Ovary (tissue), 9 donors: ENCODE data around the gene NTRK3. TPM values are rescaled to one million over a fixed set of nuclear protein-coding genes. Genes with fewer than 3 reads are reported as not detected.

Experiments
- DNase-seq, 5 donors: peaks; one replicate each; pipeline ENCODE4 v3.0.0-alpha.2; 2019 to 2020
- H3K27ac ChIP-seq, 2 donors: fragments of 200-600 bp; one replicate each; pipeline versions ENCODE4 v1.5.1 to v1.8.0; 2019 to 2022
- H3K27me3 ChIP-seq: fragments of 200-600 bp; one replicate; pipeline ENCODE4 v1.8.0; 2022
- H3K36me3 ChIP-seq: fragments of 200-600 bp; sonication (generic); one replicate; pipeline ENCODE4 v1.5.1; 2019
- H3K4me1 ChIP-seq: one replicate; pipeline ENCODE4 v1.8.1; 2013; ENCODE audit warnings: mild to moderate bottlenecking, moderate library complexity; ENCODE audit not compliant: insufficient read depth
- H3K4me3 ChIP-seq: fragments of 200-600 bp; sonication (generic); one replicate; pipeline ENCODE4 v1.5.1; 2017
- H3K9me3 ChIP-seq, 2 donors: fragments of 200-600 bp in 1 of 2; sonication (generic) in 1 of 2; one replicate each; pipeline versions ENCODE4 v1.5.1 to v1.8.1; 2013 to 2019; ENCODE audit warnings: mild to moderate bottlenecking in 1 of 2, moderate library complexity in 1 of 2
- EP300 ChIP-seq: sonication (generic); formaldehyde crosslinking; IDR thresholded peaks from one replicate; pipeline ENCODE4 v1.6.1; 2017; ENCODE audit warnings: antibody characterized with exemption
- POLR2A ChIP-seq: fragments of 450-650 bp; IDR thresholded peaks from one replicate; pipeline ENCODE4 v1.6.1; 2017; ENCODE audit warnings: antibody characterized with exemption, mild to moderate bottlenecking, moderate library complexity
- WGBS, 3 donors: extraction: QIAGEN DNeasy Blood & Tissue Kit in 1 of 3; methylation state at CpG; one replicate each; pipeline versions ENCODE4 v1.1.5 to v1.1.7; 2013 to 2017; 5-methylcytosine and 5-hydroxymethylcytosine counted together
- intact Hi-C, 4 donors: fragments of 100-400 bp; cut with DNase I; formaldehyde crosslinking; loops; one replicate each; pipeline versions ENCODE4 v1.11.0 to v1.15.1; 2022 to 2023
- polyA plus RNA-seq, 2 donors: library from polyadenylated mRNA; stranded (reverse); fragments of 200-250 nt in 1 of 2; fragments of 350-450 nt in 1 of 2; fragmentation: Illumina TruSeq in 1 of 2; extraction: RNeasy Lipid Tissue Mini Kit (QIAGEN cat#74804) in 1 of 2; gene quantifications; one replicate each; pipeline ENCODE4 v1.2.3, GENCODE V29; 2013 to 2014
- total RNA-seq, 7 donors: library from RNA; depleted of rRNA in 2 of 7; stranded (reverse); fragments of >200 nt in 2 of 7; fragmentation: NEBNext Ultra II Directional in 3 of 7; extraction: Animal tissue kit (Norgen Biotek cat#: 25700) in 3 of 7; gene quantifications; one replicate each; pipeline versions ENCODE4 v1.1.0 to v1.2.4, GENCODE V29; 2016 to 2023
- TF ChIP-seq, protein P1 (sequence below), 3 donors: fragments of 450-650 bp in 2 of 3; fragments of 200-600 bp in 1 of 3; IDR thresholded peaks; one replicate each; pipeline versions ENCODE4 v1.5.1 to v1.8.0; 2016 to 2022; ENCODE audit warnings: antibody characterized with exemption in 3 of 3, mild to moderate bottlenecking in 1 of 3
- donor health status: DM: no; HTN: no; CAD: no; lungs with moderate emphysema.
- donor health status: DM: no; HTN: no; CAD: no.
- donor health status: Bipolar disorder and iron deficiency.
- donor health status: DM: yes; HTN: yes; CAD: no.
- donor health status: DM: no; HTN: no; CAD: no.
- donor health status: DM: yes; HTN: yes; CAD: no.

NTRK3 gene
- total and polyA plus RNA-seq, 9 donors, result 0.77 to 14.6 (median 2.7) TPM

DNA sequence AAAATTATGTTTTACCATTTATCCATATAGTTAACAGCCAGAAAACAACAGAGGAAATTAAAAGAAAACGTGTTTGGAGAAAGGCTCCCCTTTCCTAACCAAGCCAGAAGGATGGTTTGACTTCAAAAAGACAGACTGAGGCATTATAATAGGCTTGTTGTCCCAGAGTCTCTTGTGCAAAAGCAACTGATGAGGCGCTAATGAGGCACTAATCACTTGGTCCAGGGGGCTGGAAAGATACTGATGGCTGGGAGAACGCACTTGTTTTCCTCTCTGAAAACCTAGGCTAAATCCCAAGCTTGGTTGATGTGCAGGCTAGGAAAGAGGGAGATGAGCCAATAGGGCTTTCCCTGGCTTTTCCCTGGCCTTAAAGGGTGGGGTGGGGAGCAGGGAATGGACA lies 389.6 kb downstream of the NTRK3 start:
- no peak overlapping the region for H3K4me3 ChIP-seq
- no peak overlapping the region for H3K27ac ChIP-seq
- TF ChIP-seq, protein P1, sequence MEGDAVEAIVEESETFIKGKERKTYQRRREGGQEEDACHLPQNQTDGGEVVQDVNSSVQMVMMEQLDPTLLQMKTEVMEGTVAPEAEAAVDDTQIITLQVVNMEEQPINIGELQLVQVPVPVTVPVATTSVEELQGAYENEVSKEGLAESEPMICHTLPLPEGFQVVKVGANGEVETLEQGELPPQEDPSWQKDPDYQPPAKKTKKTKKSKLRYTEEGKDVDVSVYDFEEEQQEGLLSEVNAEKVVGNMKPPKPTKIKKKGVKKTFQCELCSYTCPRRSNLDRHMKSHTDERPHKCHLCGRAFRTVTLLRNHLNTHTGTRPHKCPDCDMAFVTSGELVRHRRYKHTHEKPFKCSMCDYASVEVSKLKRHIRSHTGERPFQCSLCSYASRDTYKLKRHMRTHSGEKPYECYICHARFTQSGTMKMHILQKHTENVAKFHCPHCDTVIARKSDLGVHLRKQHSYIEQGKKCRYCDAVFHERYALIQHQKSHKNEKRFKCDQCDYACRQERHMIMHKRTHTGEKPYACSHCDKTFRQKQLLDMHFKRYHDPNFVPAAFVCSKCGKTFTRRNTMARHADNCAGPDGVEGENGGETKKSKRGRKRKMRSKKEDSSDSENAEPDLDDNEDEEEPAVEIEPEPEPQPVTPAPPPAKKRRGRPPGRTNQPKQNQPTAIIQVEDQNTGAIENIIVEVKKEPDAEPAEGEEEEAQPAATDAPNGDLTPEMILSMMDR (IDR thresholded peaks at IDR 0.05), result no peak
- TF ChIP-seq EP300 (no peak), POLR2A (no peak)
- H3K36me3 ChIP-seq, result no peaks in the 10 kb centered on the region
- H3K9me3 ChIP-seq, result no peaks in the 10 kb centered on the region
- no peaks in the 10 kb centered on the region for H3K27me3 ChIP-seq
- intact Hi-C loops, result no loop called here
- WGBS, 3 donors, result 3 to 14% (median 7%) methylated on average over 3 of the region's 3 CpGs
- no peaks in the 10 kb centered on the region for H3K4me1 ChIP-seq
- DNase-seq, result no peak

DNA sequence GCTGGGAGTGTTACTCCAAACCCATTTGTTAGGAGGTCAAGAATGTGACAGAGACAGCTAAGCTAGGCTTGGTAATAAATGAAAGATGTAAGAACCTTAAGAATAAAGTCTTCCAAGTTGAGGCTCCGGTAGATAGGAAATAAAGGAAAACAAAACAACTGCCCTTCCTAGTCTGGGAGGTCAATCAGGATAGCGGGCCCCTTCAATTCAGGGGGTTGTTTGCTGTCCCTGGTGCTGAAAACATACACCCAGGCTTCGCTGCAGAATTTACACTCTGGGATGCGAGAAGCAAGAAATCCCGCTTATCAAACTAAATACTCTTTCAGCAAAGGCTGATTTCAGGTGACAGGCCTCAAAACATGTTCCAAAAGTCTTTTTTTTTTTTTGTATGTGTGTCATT lies 393.4 kb downstream of the NTRK3 start:
- H3K9me3 ChIP-seq, result no peaks in the 10 kb centered on the region
- TF ChIP-seq POLR2A (no peak), EP300 (no peak)
- TF ChIP-seq, protein P1 (IDR thresholded peaks at IDR 0.05), result no peak
- H3K27ac ChIP-seq, result no peak overlapping the region
- H3K27me3 ChIP-seq, result no peaks in the 10 kb centered on the region
- H3K36me3 ChIP-seq, result no peaks in the 10 kb centered on the region
- intact Hi-C loops, result no loop called here
- no peaks in the 10 kb centered on the region for H3K4me1 ChIP-seq
- DNase-seq, result no peak
- no peak overlapping the region for H3K4me3 ChIP-seq
- whole genome bisulfite sequencing, 3 donors, result 26 to 33% (median 27%) methylated on average over 5 of the region's 5 CpGs

DNA sequence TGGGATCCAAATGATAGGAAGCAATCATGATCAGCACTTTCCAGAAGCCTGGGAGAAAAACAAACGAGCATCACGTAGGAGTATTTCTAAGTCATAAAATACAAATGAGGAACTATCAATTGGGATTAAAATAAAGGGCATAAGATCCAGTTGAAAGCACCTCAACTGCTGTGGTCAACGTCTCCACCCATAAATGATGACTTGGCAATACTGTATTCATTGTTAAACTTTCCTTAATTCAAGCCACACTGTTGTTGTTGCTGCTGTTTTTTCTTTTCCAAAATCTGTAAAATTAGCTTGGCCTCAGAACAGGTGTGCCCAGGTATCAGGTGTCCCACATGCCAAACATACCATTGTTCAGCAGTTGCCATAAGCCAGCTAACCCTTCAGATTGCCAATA lies 395.8 kb downstream of the NTRK3 start:
- intact Hi-C loops, result no loop called here
- WGBS, 3 donors, result 57 to 61% (median 59%) methylated on average over 3 of the region's 3 CpGs
- TF ChIP-seq POLR2A (no peak), EP300 (no peak)
- TF ChIP-seq, protein P1 (IDR thresholded peaks at IDR 0.05), result no peak

DNA sequence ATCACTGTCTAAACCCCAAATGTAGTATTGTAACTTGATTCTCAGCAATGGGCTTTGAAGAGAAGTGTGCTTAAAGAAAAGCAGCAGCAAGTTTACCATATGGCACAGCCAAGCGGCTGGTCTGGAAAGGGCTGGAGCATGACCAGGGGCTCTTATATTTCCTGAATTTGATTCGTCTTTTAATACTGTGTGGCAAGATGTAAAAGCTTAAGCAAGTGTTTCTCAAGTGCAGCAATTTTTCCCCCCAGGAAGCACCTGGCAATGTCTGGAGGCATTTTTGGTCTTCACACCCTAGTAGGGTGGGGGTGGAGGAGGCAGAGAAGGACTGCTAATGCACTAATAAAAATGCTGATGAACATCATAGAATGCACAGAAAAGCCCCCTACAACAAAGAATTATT lies 397.9 kb downstream of the NTRK3 start:
- H3K4me1 ChIP-seq, result no peaks in the 10 kb centered on the region
- no peak for DNase-seq
- TF ChIP-seq EP300, result no peak
- TF ChIP-seq, protein P1 (IDR thresholded peaks at IDR 0.05), result no peak
- no peak for TF ChIP-seq POLR2A

More for the DNA sequence above, 395.8 kb downstream of the NTRK3 start:
- no peaks in the 10 kb centered on the region for H3K4me1 ChIP-seq
- H3K27me3 ChIP-seq, result no peaks in the 10 kb centered on the region
- H3K36me3 ChIP-seq, result no peaks in the 10 kb centered on the region
- DNase-seq, result no peak
- no peaks in the 10 kb centered on the region for H3K9me3 ChIP-seq
- H3K4me3 ChIP-seq, result no peak overlapping the region
- H3K27ac ChIP-seq, result no peak overlapping the region

More for the DNA sequence above, 397.9 kb downstream of the NTRK3 start:
- H3K27ac ChIP-seq, result no peak overlapping the region
- no peaks in the 10 kb centered on the region for H3K36me3 ChIP-seq
- intact Hi-C loops, result no loop called here
- 60 to 78% (median 75%) methylated on average over 2 of the region's 2 CpGs for WGBS, 3 donors
- no peak overlapping the region for H3K4me3 ChIP-seq
- no peaks in the 10 kb centered on the region for H3K27me3 ChIP-seq
- H3K9me3 ChIP-seq, result no peaks in the 10 kb centered on the region
